Measurements from ENCODE around the gene PIN1.

The PIN1 gene

DNA sequence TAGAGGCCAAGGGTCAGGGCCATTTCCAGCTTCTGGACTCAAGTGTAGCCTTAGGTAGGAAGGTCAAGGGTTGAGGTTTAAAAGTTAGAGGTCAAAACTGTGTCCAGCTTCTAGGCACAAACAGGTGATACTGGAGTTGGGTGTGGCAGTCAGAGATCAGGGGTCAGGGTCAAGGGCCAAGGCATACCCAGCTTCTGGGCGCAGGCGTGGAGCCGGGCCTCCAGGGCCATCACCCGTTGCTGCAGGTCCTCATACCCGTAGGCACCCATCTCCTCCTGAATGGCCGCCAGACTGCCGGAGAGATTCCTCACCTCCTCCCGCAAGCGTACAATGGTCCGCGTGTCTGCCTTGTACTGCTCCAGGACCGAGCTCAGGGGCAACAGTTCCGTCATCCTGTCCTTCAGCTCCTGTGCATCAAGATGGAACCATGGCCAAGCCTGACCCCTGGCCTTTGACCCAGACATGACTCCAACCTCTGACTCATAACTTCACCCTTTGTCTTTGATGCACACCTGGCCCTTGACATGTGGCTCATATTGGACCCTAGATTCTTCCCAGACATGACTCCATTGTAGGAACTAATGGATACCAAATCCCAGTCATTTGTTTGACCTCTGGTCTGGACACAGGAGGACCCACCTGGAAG is 22.1 kb downstream of the PIN1 start:
- no peak for DNase-seq

DNA sequence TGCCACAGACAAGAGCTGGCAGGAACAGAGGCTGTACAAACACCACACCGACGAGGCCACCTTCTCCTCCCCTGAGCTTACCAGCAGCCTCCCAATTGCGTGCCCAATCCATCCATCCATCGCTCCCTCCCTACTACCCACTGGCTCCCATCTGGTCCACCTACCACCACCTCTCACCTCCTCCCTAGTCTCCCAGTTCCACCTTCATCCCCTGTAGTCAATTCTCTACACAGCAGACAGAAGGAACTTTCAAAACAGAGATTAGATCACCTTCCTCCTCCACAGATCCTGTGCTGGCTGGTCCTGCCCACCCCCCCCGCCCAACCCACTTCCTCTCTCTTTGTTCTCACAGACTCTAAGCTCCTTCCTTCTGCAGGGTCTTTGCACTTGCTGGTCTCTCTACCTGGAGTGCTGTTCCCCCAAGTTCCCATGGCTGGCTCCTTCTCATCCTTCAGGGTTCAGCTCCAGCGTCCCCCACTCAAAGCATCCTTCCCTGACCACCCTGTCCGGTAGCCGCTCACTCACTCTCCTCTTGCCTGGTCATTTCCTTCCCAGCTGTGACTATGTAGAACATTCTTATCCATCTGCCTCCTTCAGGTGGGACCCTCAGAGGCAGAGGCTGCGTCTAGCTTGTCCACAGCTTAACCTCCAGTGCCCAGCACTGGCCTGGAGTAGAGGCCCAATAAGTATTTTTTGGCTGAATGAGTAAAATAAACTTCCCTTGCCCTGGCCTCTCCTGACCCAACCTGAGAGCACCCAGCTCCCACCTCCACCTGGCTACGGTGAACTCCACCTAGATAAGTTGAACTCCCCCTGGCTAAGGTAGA is 23.0 kb downstream of the PIN1 start:
- DNase-seq: no peak

DNA sequence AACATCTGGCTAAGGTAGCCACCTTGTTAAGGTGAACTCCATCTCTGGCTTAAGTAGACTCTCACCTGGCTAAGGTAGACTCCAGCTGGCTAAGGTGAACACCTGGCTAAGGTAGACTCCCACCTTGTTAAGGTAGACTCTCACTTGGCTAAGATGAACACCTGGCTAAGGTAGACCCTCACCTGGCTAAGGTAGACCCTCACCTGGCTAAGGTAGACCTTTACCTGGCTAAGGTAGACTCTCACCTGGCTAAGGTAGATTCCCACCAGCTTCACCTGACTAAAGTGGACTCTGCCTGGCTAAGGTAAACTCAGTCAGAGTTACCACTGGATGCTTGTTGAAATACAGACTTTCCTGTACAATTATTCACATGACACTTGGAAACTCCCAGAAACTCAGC is 23.6 kb downstream of the PIN1 start:
- DNase-seq: no peak

DNA sequence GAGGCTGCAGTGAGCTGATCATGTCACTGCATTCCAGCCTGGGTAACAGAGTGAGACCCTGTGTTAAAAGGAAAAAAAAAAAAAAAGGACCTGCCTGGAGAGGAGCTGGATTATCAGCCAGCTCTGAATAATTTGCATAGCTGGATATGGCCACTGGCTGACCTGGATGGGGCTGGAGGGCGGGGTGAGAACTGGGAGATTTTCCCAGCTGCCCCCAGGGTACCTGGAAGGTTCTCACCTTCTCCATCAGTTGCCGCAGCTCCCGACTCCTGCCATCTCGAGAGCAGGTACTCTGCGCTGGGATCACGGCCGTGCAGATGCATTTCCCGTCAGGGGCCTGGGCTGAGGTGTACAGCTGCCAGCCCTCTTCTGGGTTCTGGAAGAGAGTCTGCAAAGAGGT is 25.3 kb downstream of the PIN1 start:
- DNase-seq: no peak

DNA sequence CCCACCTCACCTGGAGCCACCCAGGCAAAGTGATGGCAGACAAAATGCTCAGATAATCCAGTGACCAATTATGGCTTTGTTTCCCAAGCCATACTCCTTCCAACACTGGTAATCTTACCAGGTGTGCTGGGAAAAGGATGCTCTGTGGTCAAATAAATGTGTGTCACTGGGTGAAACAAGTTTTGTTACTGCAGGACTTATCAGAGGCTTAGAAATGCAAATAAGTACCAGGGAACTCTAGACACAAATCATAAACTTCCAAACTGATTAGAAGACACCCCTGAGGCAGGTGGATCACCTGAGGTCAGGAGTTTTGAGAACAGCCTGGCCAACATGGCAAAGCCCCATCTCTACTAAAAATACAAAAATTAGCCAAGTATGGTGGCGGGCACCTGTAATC is 26.4 kb downstream of the PIN1 start:
- DNase-seq: no peak

DNA sequence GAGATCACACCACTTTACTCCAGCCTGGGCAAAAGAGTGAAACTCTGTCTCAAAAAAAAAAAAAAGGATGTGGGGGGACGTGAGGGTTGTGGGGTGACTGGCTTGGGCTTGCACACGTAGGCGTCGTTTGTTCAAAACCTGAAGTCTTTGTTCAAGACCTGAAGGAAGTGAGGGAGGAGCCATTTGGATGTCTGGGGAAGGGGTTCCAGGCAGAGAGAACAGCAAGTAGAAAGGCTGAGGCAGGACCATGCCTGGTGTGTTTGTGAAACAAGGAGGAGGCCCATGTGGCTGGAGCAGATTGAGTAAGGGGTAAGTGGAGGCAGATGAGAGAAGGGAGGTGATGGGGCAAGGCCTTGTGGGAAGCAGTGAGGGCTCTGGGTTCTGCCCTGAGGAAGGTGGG is 27.8 kb downstream of the PIN1 start:
- DNase-seq: no peak

DNA sequence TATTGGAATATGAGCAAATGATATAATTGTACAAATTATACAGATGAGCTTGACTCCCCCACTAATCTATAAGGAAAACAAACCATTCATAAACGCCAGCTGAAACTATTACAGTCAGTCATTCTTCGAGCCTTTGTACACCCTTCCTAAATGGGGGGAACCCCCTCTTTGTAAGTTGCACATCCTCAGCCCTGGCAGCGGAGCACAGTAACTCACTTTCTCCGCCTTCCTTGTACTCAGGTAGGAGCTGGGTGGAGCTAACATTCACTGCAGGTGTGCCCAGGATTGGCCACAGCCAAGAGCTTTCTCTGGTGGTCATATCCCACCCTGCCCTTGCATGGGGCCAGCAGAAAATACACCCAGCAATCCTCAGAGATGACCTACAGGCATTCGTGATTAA is 28.6 kb downstream of the PIN1 start:
- DNase-seq: no peak

DNA sequence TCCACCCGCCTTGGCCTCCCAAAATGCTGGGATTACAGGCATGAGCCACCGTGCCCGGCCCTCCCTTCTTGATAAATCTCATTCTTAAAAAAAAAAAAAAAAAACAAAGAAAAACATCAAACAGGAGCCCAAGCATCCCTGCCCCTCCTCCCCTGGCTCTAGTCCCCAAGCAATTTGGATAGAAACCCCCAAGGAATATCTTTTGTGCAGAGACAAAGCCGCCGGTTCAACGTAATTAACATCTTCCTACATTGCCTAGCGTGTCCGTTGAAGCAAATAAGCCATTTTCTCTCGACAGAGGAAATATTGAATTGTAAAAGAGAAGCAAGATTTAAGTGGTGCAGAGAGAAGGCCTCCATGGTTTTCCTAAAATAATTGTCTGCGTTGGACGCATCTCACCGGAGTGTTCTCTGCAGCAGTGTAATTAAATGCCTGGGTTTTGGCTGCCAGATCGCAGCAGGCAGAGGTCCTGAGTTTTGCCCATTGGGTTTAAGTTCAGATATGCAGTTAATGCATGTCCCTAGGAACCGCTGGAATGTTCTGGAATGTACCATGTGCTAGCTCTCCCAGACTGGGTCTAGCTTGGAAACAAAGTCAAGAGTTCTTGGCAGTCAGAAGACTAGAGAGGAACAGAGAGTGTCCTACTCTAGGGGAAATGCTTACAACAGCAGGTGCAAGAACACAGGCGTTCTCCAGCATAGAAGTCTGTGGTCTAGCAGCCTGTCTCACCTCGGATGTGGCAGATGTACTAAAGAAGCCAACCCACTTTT is 30.8 kb downstream of the PIN1 start:
- no peak for DNase-seq

DNA sequence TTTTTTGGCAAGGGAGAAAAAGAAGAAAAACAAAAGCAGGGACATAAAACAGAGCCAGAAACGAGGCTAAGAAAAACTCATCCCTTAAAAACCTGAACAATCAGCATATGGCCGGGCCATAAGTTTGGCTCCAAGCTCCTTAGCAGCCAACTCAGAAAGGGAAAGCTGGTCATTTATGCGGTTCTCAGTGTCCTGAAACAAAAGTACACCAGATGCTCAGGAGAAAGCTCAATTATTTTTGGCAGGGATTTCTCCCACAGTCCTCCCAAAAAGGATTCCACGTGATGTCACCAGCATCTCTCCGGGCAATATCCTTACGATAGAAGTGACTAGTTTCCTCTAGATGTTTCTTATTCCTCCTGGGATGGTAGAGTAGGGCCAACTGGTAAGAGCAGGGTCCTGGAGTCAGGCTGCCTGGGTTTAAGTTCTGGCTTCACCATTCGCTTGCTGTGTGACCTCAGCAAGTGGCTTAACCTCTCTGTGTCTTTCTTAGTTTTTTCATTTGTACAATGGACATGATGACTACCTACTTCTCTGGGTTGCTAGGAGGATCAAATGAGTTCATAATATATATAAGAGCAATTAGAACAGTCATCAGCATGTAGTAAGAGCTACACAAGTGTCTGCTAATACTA is 34.0 kb downstream of the PIN1 start:
- DNase-seq: peak; percentile 51

DNA sequence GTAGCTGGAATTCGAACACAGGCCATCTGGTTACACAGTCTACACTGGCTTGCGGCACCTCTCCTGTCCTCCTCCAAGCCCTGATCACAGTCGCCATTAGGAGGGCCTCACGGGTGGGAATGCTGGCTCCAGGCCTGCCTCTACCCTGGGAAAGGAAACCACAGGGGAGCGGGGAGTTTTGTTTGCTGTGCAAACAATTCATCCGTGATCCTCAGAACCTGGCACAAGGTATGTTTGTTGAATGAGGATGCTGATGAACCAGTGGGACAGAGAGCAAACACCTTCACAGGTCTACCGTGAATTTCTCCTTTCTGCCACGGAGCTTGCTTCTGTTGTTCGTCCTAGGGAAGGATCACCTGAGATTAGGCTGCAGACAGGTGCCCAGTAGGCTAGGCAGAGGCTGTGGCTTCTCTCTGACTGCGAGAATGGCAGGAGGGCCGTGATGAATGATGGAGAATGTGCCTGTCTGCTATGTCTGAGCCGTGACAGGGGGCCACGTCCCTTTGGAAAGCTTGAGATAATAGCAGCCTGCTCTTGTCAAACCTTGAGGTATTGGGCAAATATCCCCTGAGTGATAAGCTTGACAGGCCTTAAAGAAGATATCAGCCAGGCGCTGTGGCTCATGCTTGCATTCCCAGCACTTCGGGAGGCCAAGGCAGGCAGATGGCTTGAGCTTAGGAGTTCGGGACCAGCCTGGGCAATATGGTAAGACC is 36.7 kb downstream of the PIN1 start:
- DNase-seq: no peak

DNA sequence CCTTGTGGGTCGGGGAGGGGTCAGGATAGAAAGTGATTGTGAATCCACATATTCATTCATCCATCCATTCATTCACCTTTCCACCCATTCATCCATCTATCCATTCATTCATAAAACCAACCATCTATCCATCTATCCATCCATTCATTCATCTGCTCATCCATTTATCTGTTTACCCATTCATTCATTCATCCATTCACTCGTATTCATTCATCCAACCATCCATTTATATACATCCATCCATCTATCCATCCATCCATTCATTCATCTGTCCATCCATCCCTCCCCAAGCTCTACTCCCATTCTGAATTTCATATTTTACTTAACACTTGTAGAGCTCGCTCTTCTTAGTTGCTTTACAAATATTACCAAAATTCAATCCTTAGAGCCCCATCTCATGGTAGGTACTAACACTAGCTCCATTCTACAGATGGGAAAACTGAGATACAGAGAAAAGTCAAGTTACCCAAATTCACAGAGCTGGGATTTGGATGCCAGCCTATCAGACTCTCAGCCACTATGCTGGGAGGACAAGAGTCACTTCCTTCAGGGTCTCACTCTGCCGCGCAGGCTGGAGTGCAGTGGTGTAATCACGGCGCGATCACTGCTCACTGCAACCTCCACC is 37.6 kb downstream of the PIN1 start:
- no peak for DNase-seq

DNA sequence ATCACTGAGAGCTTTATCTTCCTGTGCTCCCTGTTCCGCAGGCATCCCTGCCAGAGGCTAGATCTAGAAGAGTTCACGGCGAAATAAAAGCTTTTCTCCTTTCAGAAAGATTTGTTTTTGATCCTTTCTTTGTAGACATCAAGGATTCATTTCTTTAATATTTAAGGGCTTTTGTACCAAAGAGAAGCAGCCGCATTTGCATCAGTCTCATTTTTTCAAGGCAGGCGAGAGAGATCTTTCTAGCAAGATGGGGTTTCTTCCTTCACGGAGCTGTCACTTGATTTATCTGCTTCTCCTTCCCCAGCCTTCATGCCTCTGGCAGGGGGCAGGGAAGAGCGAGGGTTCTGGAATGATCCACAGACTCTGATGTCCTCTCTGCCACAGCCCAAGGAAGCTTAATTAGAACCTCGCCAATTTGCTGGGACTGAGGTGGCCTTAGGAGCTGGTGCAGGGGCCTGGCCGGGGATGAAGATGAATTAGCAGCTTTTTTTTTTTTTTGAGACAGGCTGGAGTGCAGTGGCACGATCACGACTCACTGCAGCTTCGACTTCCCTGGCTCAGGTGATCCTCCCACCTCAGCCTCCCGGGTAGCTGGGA is 40.0 kb downstream of the PIN1 start:
- DNase-seq: no peak

DNA sequence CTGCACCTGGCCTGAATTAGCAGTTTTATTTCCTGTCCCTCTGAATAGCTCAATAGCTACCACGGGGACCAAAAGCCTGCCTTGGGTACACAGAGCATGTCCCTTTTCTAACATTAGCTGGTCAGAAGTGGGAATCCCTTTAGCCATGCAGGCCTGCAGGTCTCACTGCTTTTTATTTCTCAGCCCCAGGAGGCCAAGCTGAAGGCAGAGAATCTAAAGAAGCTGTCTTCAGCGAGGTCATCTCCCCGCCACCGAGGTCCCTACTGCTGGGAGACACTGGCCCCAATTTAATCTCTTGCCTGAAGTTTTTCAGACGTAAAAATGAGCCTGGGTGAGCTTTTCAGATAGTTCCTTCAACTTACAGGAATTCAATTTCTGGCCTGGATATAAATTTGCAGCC is 40.7 kb downstream of the PIN1 start:
- no peak for DNase-seq

DNA sequence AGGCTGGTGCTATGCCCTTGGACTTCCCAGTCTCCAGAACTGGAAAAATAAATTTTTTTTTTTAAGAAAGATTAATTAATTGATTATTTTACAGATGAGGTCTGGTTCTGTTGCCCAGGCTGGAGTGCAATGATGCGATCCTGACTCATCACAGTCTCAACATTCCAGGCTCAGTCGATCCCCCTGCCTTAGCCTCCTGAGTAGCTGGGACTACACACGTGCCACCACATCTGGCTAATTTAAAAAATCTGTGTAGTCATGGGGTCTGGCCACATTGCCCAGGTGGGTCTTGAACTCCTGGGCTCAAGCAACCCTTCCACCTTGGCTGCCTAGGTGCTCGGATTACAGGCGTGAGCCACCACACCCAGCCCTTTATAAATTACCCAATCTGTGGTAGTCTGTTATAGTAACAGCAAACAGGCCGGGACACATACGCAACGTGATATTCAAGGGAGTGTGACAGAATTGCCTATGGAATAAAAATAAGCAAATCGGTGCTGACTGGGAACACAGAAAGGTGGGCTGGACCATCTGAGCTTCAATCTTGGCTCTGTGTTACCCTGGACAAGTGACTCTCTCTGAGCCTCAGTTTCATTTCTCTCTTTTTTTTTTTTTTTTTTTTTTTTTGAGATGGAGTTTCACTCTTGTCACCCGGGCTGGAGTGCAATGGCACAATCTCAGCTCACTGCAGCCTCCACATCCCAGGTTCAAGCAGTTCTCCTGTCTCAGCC is 42.8 kb downstream of the PIN1 start:
- no peak for DNase-seq

DNA sequence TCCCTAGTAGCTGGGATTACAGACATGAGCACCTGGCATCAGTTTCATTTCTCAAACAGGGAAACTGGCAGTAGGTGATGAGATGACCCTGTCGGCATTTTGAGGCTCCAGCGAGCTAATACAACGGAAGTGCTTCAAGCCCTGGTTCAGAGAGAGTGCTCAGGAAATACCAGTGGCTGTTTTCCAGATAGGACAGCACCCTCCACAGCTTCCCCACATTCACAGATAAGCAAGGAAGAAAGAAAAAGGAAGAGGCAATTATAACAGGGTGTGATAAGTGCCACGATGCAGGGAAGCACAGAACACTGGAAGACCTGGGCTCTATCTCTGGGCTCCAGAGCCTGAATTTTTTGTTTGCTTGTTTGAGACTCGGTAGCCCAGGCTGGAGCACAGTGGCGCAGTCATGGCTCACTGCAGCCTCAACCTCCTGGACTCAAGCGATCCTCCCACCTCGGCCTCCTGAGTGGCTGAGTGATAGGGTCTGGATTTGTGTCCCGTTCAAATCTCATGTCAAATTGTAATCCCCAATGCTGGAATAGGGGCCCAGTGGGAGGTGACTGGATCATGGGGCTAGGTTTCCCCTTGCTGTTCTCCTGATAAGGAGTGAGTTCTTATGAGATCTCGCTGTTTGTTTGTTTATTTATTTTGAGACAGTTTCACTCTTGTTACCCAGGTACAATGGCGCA is 43.5 kb downstream of the PIN1 start:
- DNase-seq: no peak

DNA sequence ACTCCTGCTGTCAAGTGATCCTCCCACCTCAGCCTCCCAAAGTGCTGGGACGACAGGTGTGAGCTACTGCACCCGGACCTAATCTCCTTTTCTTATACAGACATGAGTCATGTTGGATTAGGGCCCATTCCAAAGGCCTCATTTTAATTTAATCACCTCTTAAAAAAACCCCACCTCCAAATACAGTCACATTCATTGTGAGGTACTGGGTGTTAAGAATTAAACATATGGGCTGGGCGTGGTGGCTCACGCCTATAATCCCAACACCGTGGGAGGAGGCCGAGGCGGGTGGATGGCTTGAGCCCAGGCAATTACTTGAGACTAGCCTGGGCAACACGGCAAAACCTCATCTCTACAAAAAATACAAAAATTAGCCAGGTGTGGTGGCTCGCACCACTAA is 46.6 kb downstream of the PIN1 start:
- peak; percentile 17 for DNase-seq

DNA sequence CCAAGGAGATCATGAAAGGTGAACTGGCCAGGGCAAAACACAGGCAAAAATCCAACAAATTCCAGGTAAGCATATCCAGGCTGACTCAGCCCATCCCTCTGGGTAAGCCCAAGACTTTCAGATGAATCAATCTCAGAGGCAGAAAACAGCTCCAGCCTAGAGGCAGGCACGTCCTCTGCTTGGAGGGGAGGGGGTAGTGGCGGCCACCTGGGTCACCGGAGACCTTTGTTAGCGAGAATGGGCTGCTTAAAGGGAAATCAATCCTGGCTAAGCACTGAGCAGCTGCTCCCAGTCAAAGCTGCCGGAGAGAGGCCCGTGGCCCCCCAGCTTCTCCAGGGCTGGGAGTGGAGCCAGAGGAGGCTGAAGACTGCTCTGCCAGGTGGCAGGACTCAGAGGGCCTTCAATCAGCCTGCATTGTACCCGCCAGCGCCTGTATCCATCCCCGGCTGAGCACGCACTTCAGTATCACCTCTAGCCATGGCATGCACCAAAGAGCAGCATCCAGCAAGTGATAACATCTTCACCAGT is 48.2 kb downstream of the PIN1 start:
- DNase-seq: peak; percentile 15

DNA sequence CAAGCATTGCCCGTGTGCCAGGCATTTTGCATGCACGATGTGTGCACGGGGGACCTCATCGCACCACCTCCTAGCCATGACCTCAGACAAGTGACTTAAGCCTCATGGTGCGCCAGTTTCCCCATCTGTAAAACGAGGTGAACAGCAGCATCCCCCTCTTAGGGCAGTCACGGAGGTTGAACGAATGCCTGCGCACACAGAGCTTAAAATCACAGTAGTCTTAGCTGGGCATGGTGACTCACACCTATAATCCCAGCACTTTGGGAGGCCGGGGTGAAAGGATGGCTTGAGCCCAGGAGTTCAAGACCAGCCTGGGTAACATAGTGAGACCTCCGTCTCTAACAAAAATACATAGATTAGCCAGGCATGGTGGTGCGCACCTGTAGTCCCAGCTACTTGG is 48.6 kb downstream of the PIN1 start:
- no peak for DNase-seq

DNA sequence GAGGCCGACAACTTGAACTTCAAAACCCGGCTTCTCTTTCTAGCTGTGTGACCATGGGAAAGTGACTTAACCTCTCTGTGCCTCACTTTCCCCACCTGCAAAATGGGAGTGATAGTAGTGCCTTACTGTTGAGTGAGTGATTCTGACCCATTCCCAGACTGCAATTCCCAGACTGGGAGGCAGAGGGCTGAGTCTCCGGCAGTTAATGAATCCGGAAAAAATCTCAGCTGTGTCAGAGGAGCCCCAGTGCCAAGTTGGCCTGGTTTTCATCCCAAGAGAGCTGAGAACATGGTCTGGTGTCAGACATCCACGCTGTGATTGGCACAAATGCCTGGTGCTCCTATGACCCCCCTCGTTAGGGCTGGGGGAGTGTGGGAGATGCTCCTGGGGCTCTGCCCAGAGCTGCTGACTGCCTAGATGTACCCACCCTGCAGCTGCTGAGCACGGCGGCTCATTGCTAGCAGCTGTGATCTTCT is 50.0 kb downstream of the PIN1 start:
- DNase-seq: peak; percentile 48

Data from DMS 273 treated with DMSO at 0.1 percent for 48 hours (cell line).